ENCODE measurements around the gene CHTF18. TPM values are rescaled to one million over a fixed set of nuclear protein-coding genes. Genes with fewer than 3 reads are reported as not detected.

Gene CHTF18
- polyA plus RNA-seq, 3 donors: 0.57 to 13.8 (median 2.2) TPM

GRCh38 chr16:760545-761343 is 27.7 kb upstream of the CHTF18 start, which contains the start of gene MSLN:
TSS of gene MSLN (plus strand) at chr16:760734. CDS start at chr16:762681, 1,947 bp downstream.
- H3K27ac Mint-ChIP-seq: peak within 1 kb of the TSS in 3 of 7 donors; percentile 17 to 58 (median 46)

More at GRCh38 chr16:760545-761343, 27.7 kb upstream of the CHTF18 start, which contains the start of gene MSLN:
- DNase-seq: no peak
- peaks cover 16 to 17% of the 10 kb centered on the region in 2 donors for H3K4me1 ChIP-seq (ENCODE audit: control insufficient read depth in 1 of 2, insufficient read depth in 2 of 2, low read length in 2 of 2)
- H3K79me2 ChIP-seq (ENCODE audit: insufficient read depth, low read length): no peaks in the 10 kb centered on the region
- no peak within 1 kb of the TSS for H3K4me3 ChIP-seq (replicated peaks in 1 of 3; ENCODE audit: low read depth in 2 of 3, low read length in 3 of 3)
- peaks cover 17% of the 10 kb centered on the region for H3K4me1 Mint-ChIP-seq
- WGBS (ENCODE audit: insufficient coverage): 85% methylated on average over 25 of the region's 37 CpGs
- peaks cover 0 to 2% of the 10 kb centered on the region in 2 donors for H3K36me3 Mint-ChIP-seq
- H3K4me2 ChIP-seq (replicated peaks; ENCODE audit: extremely low read depth, low read length, poor library complexity, severe bottlenecking): no peak within 1 kb of the TSS
- no peak within 1 kb of the TSS for H3K4me3 Mint-ChIP-seq
- H3K9me3 ChIP-seq (replicated peaks in 1 of 2; ENCODE audit: control insufficient read depth in 1 of 2, insufficient read depth in 1 of 2, low read length in 2 of 2): no peaks in the 10 kb centered on the region
- TF ChIP-seq CTCF (IDR thresholded peaks at IDR 0.05): no peak
- no peak within 1 kb of the TSS for H3K9ac ChIP-seq (ENCODE audit: insufficient read depth, low read length, poor library complexity, severe bottlenecking)
- H3K27me3 Mint-ChIP-seq (ENCODE audit: low read depth in 3 of 3): peaks cover 0 to 3% (median 2%) of the 10 kb centered on the region in 3 donors
- no peak within 1 kb of the TSS for H2AFZ ChIP-seq (ENCODE audit: insufficient read depth, low read depth, low read length, poor library complexity, severe bottlenecking)
- intact Hi-C loops (cut with micrococcal nuclease): no loop called here
- H3K36me3 ChIP-seq (replicated peaks in 1 of 2; ENCODE audit: control insufficient read depth in 1 of 2, insufficient read depth in 2 of 2, low read length in 2 of 2): no peaks in the 10 kb centered on the region
- no peak within 1 kb of the TSS for H3K27ac ChIP-seq (ENCODE audit: low read depth in 1 of 2, low read length in 2 of 2)
- H3K9me3 Mint-ChIP-seq: peaks cover 0 to 4% (median 3%) of the 10 kb centered on the region in 7 donors
- no peaks in the 10 kb centered on the region for H3K27me3 ChIP-seq (ENCODE audit: control insufficient read depth in 2 of 2, insufficient read depth in 2 of 2, low read length in 2 of 2)
- no peaks in the 10 kb centered on the region for H4K20me1 ChIP-seq (ENCODE audit: insufficient read depth, low read length)
